Lung (tissue), 12 donors: ENCODE data around the gene ZNF532. TPM values are rescaled to one million over a fixed set of nuclear protein-coding genes. Genes with fewer than 3 reads are reported as not detected.

ENCODE experiments used
- ATAC-seq: fragments of 200-7000 bp; cut with Tn5 transposase; one replicate; pipeline ENCODE4 v1.9.1; 2020; ENCODE audit warnings: moderate number of reproducible peaks; ENCODE audit not compliant: insufficient read depth, low FRiP score
- DNase-seq, 3 donors: peaks; one replicate each; pipeline ENCODE4 v3.0.0-alpha.2; 2013 to 2017
- H3K27ac ChIP-seq, 2 donors: one replicate each; pipeline ENCODE4 v1.5.1; 2013; ENCODE audit warnings: mild to moderate bottlenecking in 2 of 2, moderate library complexity in 2 of 2, control low read depth in 1 of 2, inconsistent platforms in 1 of 2, low read depth in 1 of 2, low read length in 1 of 2
- H3K27me3 ChIP-seq, 3 donors: one replicate each; pipeline ENCODE4 v1.5.1; 2013; ENCODE audit warnings: low read length in 2 of 3; ENCODE audit not compliant: control insufficient read depth in 3 of 3, insufficient read depth in 3 of 3
- H3K36me3 ChIP-seq, 4 donors: one replicate each; pipeline ENCODE4 v1.5.1; 2013; ENCODE audit warnings: low read length in 4 of 4, mild to moderate bottlenecking in 1 of 4, moderate library complexity in 1 of 4; ENCODE audit not compliant: control insufficient read depth in 4 of 4, insufficient read depth in 4 of 4
- H3K4me1 ChIP-seq, 5 donors: one replicate each; pipeline ENCODE4 v1.5.1; 2013; ENCODE audit warnings: low read length in 5 of 5, mild to moderate bottlenecking in 2 of 5, moderate library complexity in 1 of 5; ENCODE audit not compliant: control insufficient read depth in 5 of 5, insufficient read depth in 5 of 5
- H3K4me3 ChIP-seq: one replicate; pipeline ENCODE4 v1.5.1; 2013; ENCODE audit warnings: mild to moderate bottlenecking, control low read depth, moderate library complexity
- H3K9ac ChIP-seq, 2 donors: one replicate each; pipeline ENCODE4 v1.5.1; 2013; ENCODE audit warnings: low read length in 2 of 2, control low read depth in 1 of 2; ENCODE audit not compliant: insufficient read depth in 1 of 2
- H3K9me3 ChIP-seq, 4 donors: one replicate each; pipeline ENCODE4 v1.5.1; 2013; ENCODE audit warnings: low read length in 3 of 4, mild to moderate bottlenecking in 1 of 4, moderate library complexity in 1 of 4; ENCODE audit not compliant: control insufficient read depth in 4 of 4, insufficient read depth in 3 of 4
- WGBS, 2 donors: extraction: QIAGEN DNeasy Blood & Tissue Kit; methylation state at CpG; one replicate each; pipeline ENCODE4 v1.1.7; 2013; 5-methylcytosine and 5-hydroxymethylcytosine counted together
- polyA plus RNA-seq, 2 donors: library from polyadenylated mRNA; stranded (reverse); fragments of 200-250 nt; gene quantifications; one replicate each; pipeline ENCODE4 v1.2.1, GENCODE V29; 2013
- total RNA-seq, 2 donors: library from RNA; depleted of rRNA in 1 of 2; stranded (reverse); fragments of >200 nt in 1 of 2; gene quantifications; one replicate each; pipeline ENCODE4 v1.2.1, GENCODE V29; 2014 to 2021
- TF ChIP-seq, protein P1 (sequence below): IDR thresholded peaks from 2 replicates; pipeline ENCODE4 v1.5.1; 2012; ENCODE audit warnings: mild to moderate bottlenecking; ENCODE audit errors: control extremely low read depth, extremely low read depth
- donor health status: control.
- donor health status: control.
- donor health status: Bipolar disorder and iron deficiency.
- donor health status: healthy.
- donor health status: DM: yes; HTN: yes; CAD: no.

The ZNF532 gene
- total and polyA plus RNA-seq, 4 donors, result 12.3 to 128 (median 38.6) TPM

DNA sequence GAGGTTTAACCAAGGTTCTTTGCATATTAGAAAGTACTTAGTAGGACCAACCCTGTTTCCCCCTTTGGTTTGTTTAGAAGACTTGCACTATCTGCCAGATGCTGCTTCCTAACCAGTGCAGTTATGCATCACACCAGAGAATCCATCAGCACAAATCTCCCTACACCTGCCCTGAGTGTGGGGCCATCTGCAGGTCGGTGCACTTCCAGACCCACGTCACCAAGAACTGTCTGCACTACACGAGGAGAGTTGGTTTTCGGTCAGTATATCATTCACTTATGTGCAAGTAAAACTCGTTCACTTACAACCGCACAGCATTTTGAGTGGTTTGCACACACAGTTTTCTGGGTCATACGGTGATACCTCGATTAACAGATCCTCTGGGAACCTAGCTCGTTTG lies 69.7 kb downstream of the ZNF532 start:
- WGBS, 2 donors, result 84 to 91% methylated on average over 9 of the region's 9 CpGs
- TF ChIP-seq, protein P1, sequence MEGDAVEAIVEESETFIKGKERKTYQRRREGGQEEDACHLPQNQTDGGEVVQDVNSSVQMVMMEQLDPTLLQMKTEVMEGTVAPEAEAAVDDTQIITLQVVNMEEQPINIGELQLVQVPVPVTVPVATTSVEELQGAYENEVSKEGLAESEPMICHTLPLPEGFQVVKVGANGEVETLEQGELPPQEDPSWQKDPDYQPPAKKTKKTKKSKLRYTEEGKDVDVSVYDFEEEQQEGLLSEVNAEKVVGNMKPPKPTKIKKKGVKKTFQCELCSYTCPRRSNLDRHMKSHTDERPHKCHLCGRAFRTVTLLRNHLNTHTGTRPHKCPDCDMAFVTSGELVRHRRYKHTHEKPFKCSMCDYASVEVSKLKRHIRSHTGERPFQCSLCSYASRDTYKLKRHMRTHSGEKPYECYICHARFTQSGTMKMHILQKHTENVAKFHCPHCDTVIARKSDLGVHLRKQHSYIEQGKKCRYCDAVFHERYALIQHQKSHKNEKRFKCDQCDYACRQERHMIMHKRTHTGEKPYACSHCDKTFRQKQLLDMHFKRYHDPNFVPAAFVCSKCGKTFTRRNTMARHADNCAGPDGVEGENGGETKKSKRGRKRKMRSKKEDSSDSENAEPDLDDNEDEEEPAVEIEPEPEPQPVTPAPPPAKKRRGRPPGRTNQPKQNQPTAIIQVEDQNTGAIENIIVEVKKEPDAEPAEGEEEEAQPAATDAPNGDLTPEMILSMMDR, result no peak
- H3K4me1 ChIP-seq, result peaks cover 0 to 20% (median 10%) of the 10 kb centered on the region in 5 donors
- peaks cover 1 to 20% (median 11%) of the 10 kb centered on the region in 4 donors for H3K36me3 ChIP-seq
- no peak overlapping the region for H3K9ac ChIP-seq
- H3K27me3 ChIP-seq, result no peaks in the 10 kb centered on the region
- no peak overlapping the region for H3K27ac ChIP-seq
- no peak for DNase-seq
- ATAC-seq, result no peak
- peaks cover 0 to under 1% (median 0%) of the 10 kb centered on the region in 4 donors for H3K9me3 ChIP-seq
- H3K4me3 ChIP-seq, result no peak overlapping the region

DNA sequence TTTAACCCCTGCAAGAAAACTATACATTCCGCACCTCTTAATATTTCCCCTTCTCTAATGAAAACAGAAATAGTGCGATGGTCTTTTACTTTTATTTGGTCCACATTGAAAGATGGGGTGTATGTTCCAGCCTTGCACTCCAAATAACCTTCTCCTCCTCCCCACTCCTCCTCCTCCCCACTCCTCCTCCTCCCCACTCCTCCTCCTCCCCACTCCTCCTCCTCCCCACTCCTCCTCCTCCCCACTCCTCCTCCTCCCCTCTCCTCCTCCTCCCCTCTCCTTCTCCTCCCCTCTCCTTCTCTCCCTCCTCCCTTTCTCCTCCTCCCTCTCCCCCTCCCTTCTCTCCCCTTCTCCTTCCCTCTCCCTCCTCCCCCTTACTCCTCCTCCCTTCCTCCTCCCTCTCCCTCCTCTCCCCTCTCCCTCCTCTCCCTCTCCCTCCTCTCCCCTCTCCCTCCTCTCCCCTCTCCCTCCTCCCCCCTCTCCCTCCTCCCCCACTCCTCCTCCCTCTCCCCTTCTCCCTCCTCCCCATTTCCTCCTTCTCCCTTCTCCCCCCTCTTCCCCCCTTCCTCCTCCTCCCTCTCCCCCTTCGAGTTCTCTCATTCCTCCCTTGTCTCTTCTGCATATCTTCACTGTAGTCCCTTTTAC lies 70.4 kb downstream of the ZNF532 start:
- no peak overlapping the region for H3K9ac ChIP-seq
- TF ChIP-seq, protein P1, result no peak
- H3K27me3 ChIP-seq, result no peaks in the 10 kb centered on the region
- ATAC-seq (no peak), DNase-seq (peak in 1 of 3 donors; percentile 47)
- H3K36me3 ChIP-seq, result peaks cover 3 to 23% (median 12%) of the 10 kb centered on the region in 4 donors
- H3K9me3 ChIP-seq, result peaks cover 0 to 3% (median 0%) of the 10 kb centered on the region in 4 donors
- no peak overlapping the region for H3K27ac ChIP-seq
- WGBS, 2 donors, result 70 to 80% methylated on average over 3 of the region's 3 CpGs
- H3K4me1 ChIP-seq, result peaks cover 0 to 13% (median 6%) of the 10 kb centered on the region in 5 donors
- no peak overlapping the region for H3K4me3 ChIP-seq

DNA sequence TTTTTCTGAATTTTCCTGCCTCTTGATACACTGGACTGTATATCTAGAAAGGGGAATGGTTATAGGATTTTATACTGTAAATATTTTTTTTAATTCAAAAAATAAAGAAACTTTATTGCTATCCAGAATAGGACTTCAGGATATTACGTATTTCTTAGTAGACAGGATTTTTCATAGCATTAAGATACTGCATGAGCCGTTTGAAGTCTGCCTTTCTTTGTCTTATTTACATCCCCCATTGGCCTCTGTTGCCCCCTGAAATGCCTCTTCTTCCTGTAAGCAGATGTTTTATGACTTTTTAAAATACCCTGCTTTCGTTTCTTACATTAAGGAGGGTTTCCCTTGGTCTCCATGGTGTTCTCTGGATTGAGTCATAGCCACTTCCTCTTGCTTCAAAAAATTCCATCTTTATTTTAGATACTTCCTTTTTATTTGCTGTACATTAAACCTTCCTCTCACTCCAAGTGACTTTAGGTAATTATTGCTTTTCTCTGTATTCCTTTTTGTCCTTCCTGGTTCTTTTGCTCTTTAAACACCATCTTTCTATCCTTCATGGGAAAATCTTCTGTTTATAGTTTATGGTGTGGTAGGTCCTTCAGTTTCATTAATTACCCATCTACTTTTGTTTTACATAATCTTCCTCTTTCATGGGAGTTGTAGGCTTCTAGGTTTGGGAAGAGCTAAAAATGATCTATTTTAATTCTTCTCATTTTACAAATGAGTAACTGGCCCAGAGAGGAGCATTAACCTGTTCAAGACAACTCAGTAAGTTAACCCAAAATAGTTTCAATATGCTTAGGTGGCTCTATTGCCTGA lies 72.6 kb downstream of the ZNF532 start:
- TF ChIP-seq, protein P1, result no peak
- Histone ChIP-seq H3K27ac (peak overlapping the region in 1 of 2 donors; percentile 68), H3K4me3 (no peak overlapping the region), H3K9ac (no peak overlapping the region), H3K9me3 (peaks cover 0 to 3% (median 0%) of the 10 kb centered on the region in 4 donors), H3K27me3 (no peaks in the 10 kb centered on the region), H3K4me1 (peaks cover 0 to 12% (median 4%) of the 10 kb centered on the region in 5 donors), H3K36me3 (peaks cover 3 to 30% (median 18%) of the 10 kb centered on the region in 4 donors)
- ATAC-seq (no peak), DNase-seq (no peak)
- 34 to 54% methylated on average over 3 of the region's 3 CpGs for WGBS, 2 donors
